Common myeloid progenitor, CD34-positive (primary cell): Measurements from ENCODE around the gene ACTR1A.
A peak's percentile ranks its signal among the peaks of the same experiment; 100 is the strongest.

Experiments used
- CTCF ChIA-PET: fragments of 350-600 bp; sonication (Branson Sonifier 250); formaldehyde crosslinking; loops from one replicate; lab custom pipeline; 2021; ENCODE audit warnings: antibody characterized with exemption; lab: Charles Lee
- POLR2A ChIA-PET: fragments of 350-600 bp; sonication (Branson Sonifier 250); formaldehyde crosslinking; loops from one replicate; lab custom pipeline; 2021; ENCODE audit warnings: antibody characterized with exemption; lab: Charles Lee
- DNase-seq, 3 donors: peaks; one replicate each; pipeline versions ENCODE4 v3.0.0 to v3.0.0-alpha.2; 2013
- H3K27ac ChIP-seq, 2 experiments: 1 replicate in 1 of 2; 2 replicates in 1 of 2; pipeline ENCODE4 v1.7.0; 2013; ENCODE audit warnings: inconsistent platforms in 2 of 2, low read length in 2 of 2, mild to moderate bottlenecking in 2 of 2, low read depth in 1 of 2, moderate library complexity in 1 of 2; ENCODE audit not compliant: severe bottlenecking in 2 of 2, insufficient read depth in 1 of 2, poor library complexity in 1 of 2
- H3K27me3 ChIP-seq, 5 experiments: replicated peaks in 2 of 5; 1 replicate in 3 of 5; 2 replicates in 2 of 5; pipeline versions ENCODE4 v1.6.1 to v1.7.0; 2013; ENCODE audit warnings: low read length in 4 of 5, mild to moderate bottlenecking in 2 of 5, moderate library complexity in 2 of 5, inconsistent platforms in 1 of 5; ENCODE audit not compliant: insufficient read depth in 5 of 5, control insufficient read depth in 4 of 5
- H3K36me3 ChIP-seq, 4 experiments: 1 replicate in 2 of 4; 2 replicates in 2 of 4; pipeline versions ENCODE4 v1.6.1 to v1.7.0; 2013; ENCODE audit warnings: low read length in 3 of 4, control low read depth in 1 of 4, mild to moderate bottlenecking in 1 of 4; ENCODE audit not compliant: control insufficient read depth in 4 of 4, insufficient read depth in 4 of 4
- H3K4me1 ChIP-seq, 4 experiments: 1 replicate in 3 of 4; 2 replicates in 1 of 4; pipeline versions ENCODE4 v1.6.1 to v1.7.1; 2013; ENCODE audit warnings: low read length in 3 of 4, mild to moderate bottlenecking in 3 of 4, control low read depth in 1 of 4, inconsistent platforms in 1 of 4, moderate library complexity in 1 of 4; ENCODE audit not compliant: control insufficient read depth in 4 of 4, insufficient read depth in 4 of 4; ENCODE audit errors: control extremely low read depth in 1 of 4
- H3K4me3 ChIP-seq, 7 experiments: 1 replicate in 4 of 7; 2 replicates in 3 of 7; pipeline versions ENCODE4 v1.5.1 to v1.7.0; 2013; ENCODE audit warnings: mild to moderate bottlenecking in 7 of 7, low read length in 6 of 7, moderate library complexity in 6 of 7, inconsistent platforms in 2 of 7, low read depth in 2 of 7, control low read depth in 1 of 7; ENCODE audit not compliant: insufficient read depth in 4 of 7, control insufficient read depth in 1 of 7; ENCODE audit errors: extremely low read depth in 1 of 7
- H3K9me3 ChIP-seq, 5 experiments: 1 replicate in 4 of 5; 2 replicates in 1 of 5; pipeline versions ENCODE4 v1.6.1 to v1.7.1; 2013; ENCODE audit warnings: low read length in 4 of 5, mild to moderate bottlenecking in 2 of 5, inconsistent platforms in 1 of 5, low read depth in 1 of 5, moderate library complexity in 1 of 5; ENCODE audit not compliant: control insufficient read depth in 4 of 5, insufficient read depth in 2 of 5; ENCODE audit errors: control extremely low read depth in 1 of 5
- WGBS: methylation state at CpG from one replicate; pipeline ENCODE4 v1.1.5; 2013; ENCODE audit not compliant: insufficient coverage; 5-methylcytosine and 5-hydroxymethylcytosine counted together

The ACTR1A gene

DNA sequence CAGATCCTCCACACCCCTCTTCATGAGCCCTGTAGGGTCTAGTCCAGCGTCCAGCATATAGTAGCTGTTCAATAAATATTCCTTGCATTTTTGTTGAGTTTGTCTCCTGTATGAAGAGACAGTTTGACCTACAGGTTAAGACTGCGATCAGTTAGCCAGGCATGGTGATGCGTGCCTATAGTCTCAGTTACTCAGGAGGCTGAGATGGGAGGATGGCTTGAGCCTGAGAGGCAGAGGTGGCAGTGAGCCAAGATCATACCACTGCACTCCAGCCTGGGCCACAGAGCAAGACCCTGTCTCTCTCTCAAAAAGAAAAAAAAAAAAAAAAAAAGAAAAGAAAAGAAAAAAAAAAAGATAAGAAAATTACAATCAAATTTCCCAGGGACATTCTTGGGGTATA, 65.0 kb downstream of the ACTR1A start:
- no peak overlapping the region for H3K27ac ChIP-seq
- peak overlapping the region in 1 of 7 experiments; percentile 15 for H3K4me3 ChIP-seq
- no peak for DNase-seq
- 85% methylated on average over 2 of the region's 3 CpGs for WGBS
- H3K27me3 ChIP-seq = no peaks in the 10 kb centered on the region
- H3K9me3 ChIP-seq = no peaks in the 10 kb centered on the region
- H3K4me1 ChIP-seq = peaks cover 7 to 53% (median 49%) of the 10 kb centered on the region in 4 experiments
- ChIA-PET POLR2A (no interaction called here), CTCF (interaction anchor here (1.5 to 8.3 kb wide), 3 partner anchors 12 to 14 kb away, joined by 4 to 71 read pairs (median 23); partner anchors contain the start of genes C10orf95 and FBXL15)
- H3K36me3 ChIP-seq = peaks cover 0 to 7% (median 0%) of the 10 kb centered on the region in 4 experiments

DNA sequence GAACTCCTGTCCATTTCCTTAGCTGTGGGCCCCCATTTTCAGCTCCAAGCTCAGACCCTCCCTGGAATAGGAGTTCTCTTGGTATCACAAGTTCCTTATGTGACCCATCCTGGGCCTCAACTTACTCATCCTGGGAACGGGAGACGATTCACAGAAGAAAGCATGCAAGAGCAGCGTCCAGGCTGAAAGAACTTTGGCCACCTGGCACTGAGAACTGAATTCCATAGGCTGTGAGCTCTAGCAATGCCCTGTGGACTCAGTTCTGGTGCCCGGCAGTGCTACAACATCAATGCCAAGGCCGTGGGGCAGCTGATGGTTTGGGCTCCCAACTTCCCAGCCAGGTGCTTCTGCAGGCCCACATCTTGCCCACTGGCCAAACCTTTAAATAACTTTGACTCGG, 66.2 kb downstream of the ACTR1A start:
- Histone ChIP-seq H3K9me3 (no peaks in the 10 kb centered on the region), H3K27ac (peak overlapping the region; percentile 47 to 85), H3K36me3 (peaks cover 0 to 7% (median 0%) of the 10 kb centered on the region in 4 experiments), H3K4me3 (peak overlapping the region in 6 of 7 experiments; percentile 69 to 91 (median 74)), H3K4me1 (peaks cover 13 to 62% (median 58%) of the 10 kb centered on the region in 4 experiments), H3K27me3 (no peaks in the 10 kb centered on the region)
- WGBS = 52% methylated on average over 6 of the region's 6 CpGs
- ChIA-PET POLR2A (interaction anchor here (0.6 to 1.1 kb wide), 3 partner anchors 11 to 13 kb away, joined by 3 to 4 read pairs (median 4); no protein-coding TSS in a partner anchor), CTCF (interaction anchor here (0.8 to 8.3 kb wide), 7 partner anchors 13 to 54 kb away, joined by 3 to 71 read pairs (median 3); partner anchors contain the start of genes C10orf95 and FBXL15)
- DNase-seq = no peak

DNA sequence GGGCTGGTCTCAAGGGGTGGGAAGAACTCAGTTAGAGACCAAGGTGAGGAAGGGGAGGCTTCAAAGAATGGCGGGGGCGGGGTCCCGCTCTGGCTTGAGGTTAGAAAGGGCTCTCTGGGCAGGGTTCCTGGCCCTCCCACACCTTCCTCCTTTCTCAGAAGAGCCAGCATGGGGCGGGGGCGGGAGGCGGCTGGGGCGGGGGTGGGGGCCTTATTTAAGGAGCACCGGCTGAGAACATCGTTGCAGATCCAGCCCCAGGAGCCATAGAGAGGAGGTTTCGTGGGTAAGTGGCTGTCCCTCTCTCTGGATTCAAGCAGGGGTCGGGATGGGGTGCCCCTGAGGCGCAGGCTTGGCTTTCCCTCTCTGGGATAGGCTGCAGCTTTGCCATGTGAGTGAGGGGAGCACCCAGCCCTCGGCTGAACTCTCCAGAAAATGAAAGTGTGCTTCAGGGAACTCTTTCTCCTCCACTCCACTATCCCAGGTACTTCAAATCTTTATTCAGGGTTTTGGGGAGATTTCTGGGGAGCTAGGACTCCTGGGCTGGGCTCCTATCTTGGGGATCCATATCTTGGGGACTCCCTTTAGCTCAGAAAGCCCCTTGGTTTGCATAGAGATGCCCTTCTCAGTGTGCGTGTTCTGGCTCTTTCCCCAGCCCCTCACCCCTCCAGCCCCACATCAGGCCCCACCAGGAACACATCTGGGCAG, 66.8 kb downstream of the ACTR1A start:
- Histone ChIP-seq H3K36me3 (peaks cover 0 to 9% (median 0%) of the 10 kb centered on the region in 4 experiments), H3K4me3 (peak overlapping the region; percentile 42 to 91 (median 70)), H3K4me1 (peaks cover 14 to 63% (median 59%) of the 10 kb centered on the region in 4 experiments), H3K27me3 (no peaks in the 10 kb centered on the region), H3K9me3 (no peaks in the 10 kb centered on the region), H3K27ac (peak overlapping the region; percentile 47 to 85)
- DNase-seq = peak in 2 of 3 donors; percentile 66 to 70
- CTCF ChIA-PET = interaction anchor here (1.0 to 8.3 kb wide), 6 partner anchors 12 to 53 kb away, joined by 3 to 71 read pairs (median 3); partner anchors contain the start of genes C10orf95 and FBXL15
- POLR2A ChIA-PET = interaction anchor here (0.6 to 1.1 kb wide), 2 partner anchors 14 to 15 kb away, joined by 3 to 4 read pairs; no protein-coding TSS in a partner anchor
- 0% methylated on average over 4 of the region's 14 CpGs for WGBS

DNA sequence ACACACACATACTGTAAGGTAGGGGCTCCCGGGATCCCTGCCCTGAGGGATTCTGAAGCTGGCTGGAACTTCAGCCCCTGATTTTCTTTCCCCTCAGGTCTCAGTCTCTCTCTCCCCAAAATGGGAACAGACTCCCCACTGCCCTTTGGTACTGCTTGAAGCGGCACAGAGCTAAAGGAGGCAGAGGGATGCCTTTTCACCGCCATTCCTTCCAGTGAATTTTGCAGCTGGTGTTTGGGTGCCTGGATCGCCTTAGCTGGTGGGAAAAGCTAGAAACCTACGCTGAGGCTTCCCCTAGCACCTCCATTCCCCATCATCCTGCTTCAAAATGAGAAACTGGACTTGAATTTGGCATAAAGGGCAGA, 67.4 kb downstream of the ACTR1A start:
- no peaks in the 10 kb centered on the region for H3K9me3 ChIP-seq
- CTCF ChIA-PET = interaction anchor here (1.0 to 8.3 kb wide), 7 partner anchors 11 to 53 kb away, joined by 3 to 71 read pairs (median 3); partner anchors contain the start of genes C10orf95 and FBXL15
- H3K27ac ChIP-seq = peak overlapping the region; percentile 40 to 85
- peaks cover 0 to 10% (median 0%) of the 10 kb centered on the region in 4 experiments for H3K36me3 ChIP-seq
- peak overlapping the region in 6 of 7 experiments; percentile 58 to 91 (median 68) for H3K4me3 ChIP-seq
- peaks cover 14 to 63% (median 59%) of the 10 kb centered on the region in 4 experiments for H3K4me1 ChIP-seq
- no peaks in the 10 kb centered on the region for H3K27me3 ChIP-seq
- DNase-seq = no peak
- POLR2A ChIA-PET = interaction anchor here (0.6 kb wide), 1 partner anchor 15 kb away, joined by 3 read pairs; no protein-coding TSS in a partner anchor
- WGBS = 30% methylated on average over 3 of the region's 5 CpGs

DNA sequence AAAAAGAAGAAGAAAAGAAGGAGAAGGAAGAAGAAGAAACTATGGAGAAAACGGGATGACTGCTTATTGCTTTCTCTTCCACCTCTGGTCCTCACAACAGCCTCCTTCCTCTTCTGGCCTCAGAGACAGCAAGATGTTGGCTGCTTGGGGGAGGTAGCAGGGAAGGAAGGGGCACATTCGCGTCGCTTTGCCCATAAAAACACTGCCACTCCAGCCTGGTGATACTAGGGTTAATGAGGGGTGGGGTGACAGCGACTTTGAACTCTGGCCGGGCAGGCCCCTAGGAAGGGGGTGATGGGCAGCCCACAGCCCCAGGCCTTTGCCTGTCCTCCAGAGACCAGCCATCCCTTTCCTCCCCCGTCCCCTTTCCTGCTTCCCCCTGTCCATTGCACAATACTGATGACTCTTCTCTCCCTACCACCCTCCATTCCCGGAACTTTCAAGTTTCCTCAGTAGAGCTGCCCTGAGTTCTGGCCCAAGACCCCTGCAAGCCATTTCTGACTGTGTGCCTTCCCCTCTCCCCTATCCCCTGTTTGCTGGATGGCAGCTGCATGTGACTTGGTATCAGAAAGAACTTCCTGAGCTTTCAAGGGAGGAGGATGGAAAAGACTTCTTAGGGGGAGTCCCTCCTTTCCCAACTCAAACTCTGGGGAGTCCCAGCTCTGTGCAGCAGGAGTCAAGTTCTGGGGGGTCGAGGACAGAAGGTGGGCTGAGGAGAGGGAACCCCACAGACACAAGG, 67.9 kb downstream of the ACTR1A start:
- Histone ChIP-seq H3K27me3 (no peaks in the 10 kb centered on the region), H3K27ac (peak overlapping the region in 1 of 2 experiments; percentile 85), H3K36me3 (peaks cover 0 to 10% (median 0%) of the 10 kb centered on the region in 4 experiments), H3K4me3 (peak overlapping the region in 6 of 7 experiments; percentile 58 to 91 (median 68)), H3K9me3 (no peaks in the 10 kb centered on the region), H3K4me1 (peaks cover 14 to 63% (median 59%) of the 10 kb centered on the region in 4 experiments)
- 23% methylated on average over 3 of the region's 9 CpGs for WGBS
- ChIA-PET POLR2A (no interaction called here), CTCF (interaction anchor here (1.0 to 8.3 kb wide), 8 partner anchors 11 to 44 kb away, joined by 3 to 71 read pairs (median 4); partner anchors contain the start of genes C10orf95 and FBXL15)
- peak in 2 of 3 donors; percentile 38 to 52 for DNase-seq

DNA sequence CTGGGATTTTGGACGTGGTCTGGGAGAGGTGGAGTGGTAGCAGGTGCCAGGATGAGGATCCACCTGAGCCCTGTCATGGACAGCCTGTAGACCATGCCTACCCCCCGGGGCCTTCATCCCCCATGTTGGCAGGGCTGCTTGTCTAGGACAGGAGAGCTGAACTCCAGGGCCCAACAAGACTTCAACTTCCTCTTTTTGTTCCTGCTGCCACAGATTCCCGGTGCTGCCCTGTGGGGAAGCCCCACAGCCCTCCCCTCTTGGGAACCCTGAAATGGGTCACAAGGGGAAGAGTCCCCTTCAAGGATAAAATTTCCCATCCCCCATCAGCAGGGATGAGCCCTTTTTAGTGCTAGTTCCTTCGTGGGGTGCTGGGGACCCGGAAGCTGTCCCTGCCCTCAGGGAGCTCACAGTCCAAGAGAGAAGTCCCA, 68.9 kb downstream of the ACTR1A start:
- peak overlapping the region in 5 of 7 experiments; percentile 3 to 98 (median 64) for H3K4me3 ChIP-seq
- H3K36me3 ChIP-seq = peaks cover 0 to 10% (median 0%) of the 10 kb centered on the region in 4 experiments
- H3K4me1 ChIP-seq = peaks cover 14 to 62% (median 59%) of the 10 kb centered on the region in 4 experiments
- H3K27ac ChIP-seq = peak overlapping the region in 1 of 2 experiments; percentile 85
- POLR2A ChIA-PET = interaction anchor here (0.6 to 1.2 kb wide), 2 partner anchors 16 to 60 kb away, joined by 3 to 4 read pairs; no protein-coding TSS in a partner anchor
- WGBS = 16% methylated on average over 4 of the region's 5 CpGs
- H3K9me3 ChIP-seq = no peaks in the 10 kb centered on the region
- CTCF ChIA-PET = interaction anchor here (1.0 to 8.3 kb wide), 5 partner anchors 10 to 34 kb away, joined by 4 to 71 read pairs (median 6); partner anchors contain the start of genes C10orf95 and FBXL15
- DNase-seq = peak in 2 of 3 donors; percentile 79 to 84
- no peaks in the 10 kb centered on the region for H3K27me3 ChIP-seq
